ENCODE results near the gene UBXN1.

The UBXN1 gene

GRCh38 chr11:62678770-62679696, at the start of gene UBXN1:
TSS of gene UBXN1 (minus strand) at chr11:62679073. CDS start at chr11:62678923, 150 bp downstream.
- H3K27me3 Mint-ChIP-seq: no peaks in the 10 kb centered on the region
- H3K36me3 Mint-ChIP-seq: peaks cover 26% of the 10 kb centered on the region
- CTCF ChIA-PET: interaction anchor here (0.7 to 3.1 kb wide), 6 partner anchors 11 to 112 kb away, joined by 3 to 40 read pairs (median 7); partner anchors contain the start of genes BSCL2, GNG3 and LRRN4CL
- DNase-seq: peak; percentile 92
- no peaks in the 10 kb centered on the region for H3K9me3 Mint-ChIP-seq
- H3K4me3 Mint-ChIP-seq: peak within 1 kb of the TSS; percentile 88
- peak within 1 kb of the TSS; percentile 90 for H3K27ac Mint-ChIP-seq
- peaks cover 47% of the 10 kb centered on the region for H3K4me1 Mint-ChIP-seq

- Mint-ChIP-seq H3K9me3 (no peaks in the 10 kb centered on the region), H3K4me3 (peak within 1 kb of the TSS; percentile 94), H3K27ac (peak within 1 kb of the TSS; percentile 99), H3K4me1 (peaks cover 53% of the 10 kb centered on the region), H3K27me3 (peaks cover 3% of the 10 kb centered on the region), H3K36me3 (peaks cover 53% of the 10 kb centered on the region)
- CTCF ChIA-PET: interaction anchor here (1.2 to 2.6 kb wide), 3 partner anchors 33 to 58 kb away, joined by 3 to 10 read pairs (median 4); partner anchors contain the start of genes POLR2G and TMEM179B
- DNase-seq: peak; percentile 90
These were observed 49.5 kb upstream of the UBXN1 start, which contains the start of gene TTC9C for GRCh38 chr11:62728171-62728988. TSS of gene TTC9C (plus strand) at chr11:62728486. CDS start at chr11:62728849, 363 bp downstream.

- peak; percentile 90 for DNase-seq
- CTCF ChIA-PET: interaction anchor here (0.8 to 1.3 kb wide), 4 partner anchors 22 to 48 kb away, joined by 3 to 4 read pairs (median 3); no protein-coding TSS in a partner anchor
- peak overlapping the region; percentile 94 for H3K4me3 Mint-ChIP-seq
- H3K27ac Mint-ChIP-seq: peak overlapping the region; percentile 99
- H3K36me3 Mint-ChIP-seq: peaks cover 54% of the 10 kb centered on the region
- H3K9me3 Mint-ChIP-seq: no peaks in the 10 kb centered on the region
- H3K27me3 Mint-ChIP-seq: peaks cover 3% of the 10 kb centered on the region
- peaks cover 51% of the 10 kb centered on the region for H3K4me1 Mint-ChIP-seq
These were observed 48.9 kb upstream of the UBXN1 start for GRCh38 chr11:62727872-62728170.

- Mint-ChIP-seq H3K9me3 (no peaks in the 10 kb centered on the region), H3K27me3 (peaks cover 3% of the 10 kb centered on the region), H3K4me3 (peak within 1 kb of the TSS; percentile 94), H3K4me1 (peaks cover 54% of the 10 kb centered on the region), H3K27ac (peak within 1 kb of the TSS; percentile 99), H3K36me3 (peaks cover 59% of the 10 kb centered on the region)
- DNase-seq: peak; percentile 99
- CTCF ChIA-PET: interaction anchor here (0.8 to 1.3 kb wide), 4 partner anchors 21 to 48 kb away, joined by 3 to 4 read pairs (median 3); no protein-coding TSS in a partner anchor
These were observed 48.4 kb upstream of the UBXN1 start, which contains the start of gene HNRNPUL2 for GRCh38 chr11:62727165-62727871. TSS of gene HNRNPUL2 (minus strand) at chr11:62727457. CDS start at chr11:62727156, 301 bp downstream.

GRCh38 chr11:62726915-62727164, 48.0 kb upstream of the UBXN1 start:
- Mint-ChIP-seq H3K27ac (peak overlapping the region; percentile 99), H3K27me3 (peaks cover 3% of the 10 kb centered on the region), H3K4me1 (peaks cover 59% of the 10 kb centered on the region), H3K36me3 (peaks cover 64% of the 10 kb centered on the region), H3K4me3 (peak overlapping the region; percentile 94), H3K9me3 (no peaks in the 10 kb centered on the region)
- CTCF ChIA-PET: interaction anchor here (0.8 to 1.3 kb wide), 5 partner anchors 21 to 49 kb away, joined by 3 to 5 read pairs (median 3); no protein-coding TSS in a partner anchor
- DNase-seq: no peak

GRCh38 chr11:62726156-62726914, 47.5 kb upstream of the UBXN1 start:
- Mint-ChIP-seq H3K4me3 (peak overlapping the region; percentile 94), H3K9me3 (no peaks in the 10 kb centered on the region), H3K27ac (peak overlapping the region; percentile 99), H3K36me3 (peaks cover 66% of the 10 kb centered on the region), H3K27me3 (peaks cover 3% of the 10 kb centered on the region), H3K4me1 (peaks cover 58% of the 10 kb centered on the region)
- peak; percentile 50 for DNase-seq
- CTCF ChIA-PET: interaction anchor here (0.6 to 2.0 kb wide), 8 partner anchors 10 to 1328 kb away, joined by 3 to 5 read pairs (median 4); partner anchors contain the start of gene ZBTB3

- Mint-ChIP-seq H3K4me1 (peaks cover 59% of the 10 kb centered on the region), H3K4me3 (peak overlapping the region; percentile 94), H3K36me3 (peaks cover 70% of the 10 kb centered on the region), H3K9me3 (no peaks in the 10 kb centered on the region), H3K27me3 (peaks cover 3% of the 10 kb centered on the region), H3K27ac (peak overlapping the region; percentile 99)
- no peak for DNase-seq
- CTCF ChIA-PET: interaction anchor here (0.6 to 2.0 kb wide), 6 partner anchors 10 to 1327 kb away, joined by 3 to 5 read pairs (median 4); partner anchors contain the start of gene ZBTB3
These were observed 46.8 kb upstream of the UBXN1 start for GRCh38 chr11:62725646-62726045.

- H3K36me3 Mint-ChIP-seq: peaks cover 81% of the 10 kb centered on the region
- no peak for DNase-seq
- peak overlapping the region; percentile 94 for H3K4me3 Mint-ChIP-seq
- CTCF ChIA-PET: interaction anchor here (0.9 to 1.4 kb wide), 2 partner anchors 28 to 44 kb away, joined by 4 to 5 read pairs; no protein-coding TSS in a partner anchor
- H3K4me1 Mint-ChIP-seq: peaks cover 58% of the 10 kb centered on the region
- peaks cover 3% of the 10 kb centered on the region for H3K27me3 Mint-ChIP-seq
- peak overlapping the region; percentile 74 for H3K27ac Mint-ChIP-seq
- no peaks in the 10 kb centered on the region for H3K9me3 Mint-ChIP-seq
These were observed 45.3 kb upstream of the UBXN1 start for GRCh38 chr11:62724171-62724570.

- Mint-ChIP-seq H3K4me1 (peaks cover 65% of the 10 kb centered on the region), H3K36me3 (peaks cover 86% of the 10 kb centered on the region), H3K27me3 (no peaks in the 10 kb centered on the region), H3K4me3 (no peak overlapping the region), H3K27ac (peak overlapping the region; percentile 70), H3K9me3 (no peaks in the 10 kb centered on the region)
- CTCF ChIA-PET: interaction anchor here (0.8 kb wide), 1 partner anchor 45 kb away, joined by 5 read pairs; no protein-coding TSS in a partner anchor
- no peak for DNase-seq
These were observed 43.1 kb upstream of the UBXN1 start for GRCh38 chr11:62721994-62722393.

- Mint-ChIP-seq H3K4me3 (no peak overlapping the region), H3K9me3 (no peaks in the 10 kb centered on the region), H3K27me3 (no peaks in the 10 kb centered on the region), H3K27ac (peak overlapping the region; percentile 34), H3K4me1 (peaks cover 75% of the 10 kb centered on the region), H3K36me3 (peaks cover 89% of the 10 kb centered on the region)
- DNase-seq: no peak
- CTCF ChIA-PET: no interaction called here
These were observed 40.6 kb upstream of the UBXN1 start for GRCh38 chr11:62719302-62719978.

GRCh38 chr11:62716816-62717215, 37.9 kb upstream of the UBXN1 start:
- Mint-ChIP-seq H3K27ac (no peak overlapping the region), H3K27me3 (no peaks in the 10 kb centered on the region), H3K4me1 (peaks cover 76% of the 10 kb centered on the region), H3K4me3 (no peak overlapping the region), H3K36me3 (peaks cover 84% of the 10 kb centered on the region), H3K9me3 (no peaks in the 10 kb centered on the region)
- DNase-seq: no peak
- CTCF ChIA-PET: interaction anchor here (1.3 kb wide), 1 partner anchor 9 kb away, joined by 4 read pairs; no protein-coding TSS in a partner anchor

GRCh38 chr11:62716206-62716605, 37.3 kb upstream of the UBXN1 start:
- Mint-ChIP-seq H3K27me3 (no peaks in the 10 kb centered on the region), H3K27ac (no peak overlapping the region), H3K4me1 (peaks cover 74% of the 10 kb centered on the region), H3K4me3 (no peak overlapping the region), H3K36me3 (peaks cover 82% of the 10 kb centered on the region), H3K9me3 (no peaks in the 10 kb centered on the region)
- DNase-seq: no peak
- CTCF ChIA-PET: interaction anchor here (1.3 kb wide), 1 partner anchor 10 kb away, joined by 4 read pairs; no protein-coding TSS in a partner anchor

Data from activated naive CD4-positive, alpha-beta T cell treated with anti-CD3 and anti-CD28 coated beads, Interleukin-2, amount 10 ng/mL, durations not matched to agents 7 days and 5 days (primary cell).